Midbrain (tissue), 1 donor: ENCODE results near the gene ATP8A2.
"Not testable (repeated sequence)": the region's sequence is repeated elsewhere in the genome, so short reads cannot be mapped to it uniquely, and the experiment has no call there.

ENCODE experiments used
- DNase-seq: peaks from one replicate; lab custom pipeline; 2025; lab: John Stamatoyannopoulos, UW

The ATP8A2 gene

GRCh38 chr13:25768838-25769237 lies 397.1 kb downstream of the ATP8A2 start:
- DNase-seq = no peak

GRCh38 chr13:25770601-25771000 lies 398.8 kb downstream of the ATP8A2 start:
- DNase-seq = no peak

- no peak for DNase-seq
These were observed 399.4 kb downstream of the ATP8A2 start for GRCh38 chr13:25771202-25771601.

GRCh38 chr13:25771641-25772478 lies 400.1 kb downstream of the ATP8A2 start:
- DNase-seq = no peak

- not testable (repeated sequence) for DNase-seq
These were observed 400.8 kb downstream of the ATP8A2 start for GRCh38 chr13:25772534-25772933.

- not testable (repeated sequence) for DNase-seq
These were observed 402.3 kb downstream of the ATP8A2 start for GRCh38 chr13:25774056-25774455.

- no peak for DNase-seq
These were observed 403.5 kb downstream of the ATP8A2 start for GRCh38 chr13:25775275-25775674.

GRCh38 chr13:25775986-25776385 lies 404.2 kb downstream of the ATP8A2 start:
- DNase-seq = no peak

GRCh38 chr13:25776722-25777121 lies 404.9 kb downstream of the ATP8A2 start:
- no peak for DNase-seq

GRCh38 chr13:25777509-25777908 lies 405.7 kb downstream of the ATP8A2 start:
- DNase-seq = no peak

GRCh38 chr13:25778365-25778764 lies 406.6 kb downstream of the ATP8A2 start:
- no peak for DNase-seq

- no peak for DNase-seq
These were observed 407.1 kb downstream of the ATP8A2 start for GRCh38 chr13:25778808-25779305.

- no peak for DNase-seq
These were observed 411.3 kb downstream of the ATP8A2 start for GRCh38 chr13:25783076-25783475.

GRCh38 chr13:25783601-25784024 lies 411.8 kb downstream of the ATP8A2 start:
- no peak for DNase-seq

- DNase-seq = no peak
These were observed 412.3 kb downstream of the ATP8A2 start for GRCh38 chr13:25784119-25784518.

- not testable (repeated sequence) for DNase-seq
These were observed 418.4 kb downstream of the ATP8A2 start for GRCh38 chr13:25790137-25790536.

GRCh38 chr13:25795277-25795676 lies 423.5 kb downstream of the ATP8A2 start:
- DNase-seq = no peak

- DNase-seq = no peak
These were observed 424.7 kb downstream of the ATP8A2 start for GRCh38 chr13:25796474-25796873.

GRCh38 chr13:25798998-25799397 lies 427.2 kb downstream of the ATP8A2 start:
- no peak for DNase-seq

- no peak for DNase-seq
These were observed 428.7 kb downstream of the ATP8A2 start for GRCh38 chr13:25800523-25800922.

- DNase-seq = no peak
These were observed 430.8 kb downstream of the ATP8A2 start for GRCh38 chr13:25802579-25802978.

GRCh38 chr13:25803641-25804040 lies 431.9 kb downstream of the ATP8A2 start:
- DNase-seq = no peak

GRCh38 chr13:25806264-25806974 lies 434.6 kb downstream of the ATP8A2 start:
- no peak for DNase-seq
